ENCODE data around the gene SYS1. TPM values are rescaled to one million over a fixed set of nuclear protein-coding genes. Genes with fewer than 3 reads are reported as not detected.

The SYS1 gene
- total and polyA plus RNA-seq, 2 of the 8 experiments (the other 6 are each of a cell fraction or from before 2014, with no cell fraction given), result 19.6 to 50.8 TPM

DNA sequence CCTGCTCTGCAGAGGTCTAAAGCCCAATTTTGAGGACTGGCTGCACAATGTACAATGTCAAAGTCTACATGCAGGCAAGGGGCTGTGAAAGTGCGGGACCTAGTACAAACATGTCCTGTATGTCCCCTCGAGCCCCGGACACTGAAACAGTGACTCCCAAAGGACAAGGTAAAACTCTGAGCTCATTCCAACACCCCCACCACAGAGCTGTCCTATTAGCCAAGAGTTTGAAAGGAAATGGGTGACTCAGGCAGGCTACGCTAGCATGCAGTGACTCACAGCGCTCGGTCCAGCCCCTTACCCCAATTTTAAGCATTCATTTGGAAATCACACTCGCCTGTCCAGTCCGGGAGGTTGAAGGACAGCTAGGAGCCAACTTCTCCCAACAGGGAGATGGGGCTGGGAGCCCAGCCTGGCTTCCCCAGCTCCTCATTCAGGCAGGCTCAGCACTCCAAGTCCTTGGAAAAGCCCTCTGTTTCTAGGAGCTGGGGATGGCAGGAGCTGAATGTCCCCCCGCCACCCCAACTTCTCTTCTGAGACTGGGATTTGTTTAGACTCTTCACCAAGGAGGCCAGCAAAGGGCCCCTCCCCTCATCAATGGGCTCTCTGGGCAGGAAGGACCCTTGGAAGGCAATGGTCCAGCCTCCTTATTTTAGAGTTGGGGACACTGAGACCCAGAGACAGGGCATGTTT lies 18.6 kb upstream of the SYS1 start:
- H3K4me3 ChIP-seq (ENCODE audit: extremely low read depth in 1 of 4, insufficient read depth in 2 of 4, low read depth in 3 of 4, low read length in 4 of 4), result peak overlapping the region in 1 of 4 experiments; percentile 51; a peak in 1 of 8 replicates
- no peak for TF ChIP-seq NANOG (IDR thresholded peaks at IDR 0.05; ENCODE audit: insufficient read depth, low read depth, low read length, poor library complexity, severe bottlenecking)
- TF ChIP-seq BACH1 (IDR thresholded peaks at IDR 0.05; ENCODE audit: low read length), result no peak
- TF ChIP-seq TCF12 (IDR thresholded peaks at IDR 0.05; ENCODE audit: low read depth, low read length), result no peak
- TF ChIP-seq JUND (IDR thresholded peaks at IDR 0.05; ENCODE audit: low read length), result no peak
- no peak for TF ChIP-seq CEBPB (IDR thresholded peaks at IDR 0.05; ENCODE audit: low read depth, low read length)
- no peak for TF ChIP-seq SIRT6 (IDR thresholded peaks at IDR 0.05; ENCODE audit: low read length)
- no peak for TF ChIP-seq RBBP5 (IDR thresholded peaks at IDR 0.05; ENCODE audit: borderline replicate concordance, low read depth, low read length)
- TF ChIP-seq KDM1A (IDR thresholded peaks at IDR 0.05; ENCODE audit: borderline replicate concordance, low read length), result no peak
- no peak for TF ChIP-seq FOSL1 (IDR thresholded peaks at IDR 0.05; ENCODE audit: insufficient read depth, low read depth, low read length)
- TF ChIP-seq, protein P1, sequence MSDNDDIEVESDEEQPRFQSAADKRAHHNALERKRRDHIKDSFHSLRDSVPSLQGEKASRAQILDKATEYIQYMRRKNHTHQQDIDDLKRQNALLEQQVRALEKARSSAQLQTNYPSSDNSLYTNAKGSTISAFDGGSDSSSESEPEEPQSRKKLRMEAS (IDR thresholded peaks at IDR 0.05), result no peak
- no peak for TF ChIP-seq SP1 (IDR thresholded peaks at IDR 0.05; ENCODE audit: low read depth, low read length)
- TF ChIP-seq CHD2 (IDR thresholded peaks at IDR 0.05; ENCODE audit: low read length), result no peak
- no peak for TF ChIP-seq CBX8 (IDR thresholded peaks at IDR 0.05; ENCODE audit: borderline replicate concordance, low read depth, low read length)

More for the DNA sequence above, 18.6 kb upstream of the SYS1 start:
- Histone ChIP-seq H4K91ac (replicated peaks; ENCODE audit: insufficient read length, low read length) (peak overlapping the region; percentile 31), H4K8ac (ENCODE audit: extremely low read depth, insufficient read depth, low read length) (no peak overlapping the region), H2BK5ac (ENCODE audit: low read depth, low read length) (peak overlapping the region; percentile 12), H2AK5ac (ENCODE audit: low read depth, low read length) (peak overlapping the region; percentile 93), H2BK12ac (ENCODE audit: low read depth, low read length) (no peak overlapping the region), H3K4me2 (ENCODE audit: insufficient read depth in 1 of 2, low read depth in 2 of 2, low read length in 2 of 2) (peak overlapping the region; percentile 68 to 84; a peak in 3 of 4 replicates), H3K79me1 (ENCODE audit: low read depth, low read length) (peaks cover 22% of the 10 kb centered on the region), H2BK20ac (ENCODE audit: low read length) (no peak overlapping the region), H3K4me1 (replicated peaks in 1 of 4; ENCODE audit: control insufficient read depth in 3 of 4, insufficient read depth in 4 of 4, low read length in 3 of 4) (peaks cover 43 to 74% (median 55%) of the 10 kb centered on the region in 4 experiments), H3K23me2 (ENCODE audit: low read depth, low read length) (peaks cover 12% of the 10 kb centered on the region; the same call in 1 of the 2 replicates), H2AFZ (ENCODE audit: low read length) (no peak overlapping the region), H4K20me1 (replicated peaks in 1 of 2; ENCODE audit: control insufficient read depth in 1 of 2, insufficient read depth in 2 of 2, low read length in 2 of 2) (peaks cover 0 to 7% of the 10 kb centered on the region in 2 experiments), H3K79me2 (ENCODE audit: control insufficient read depth in 1 of 2, insufficient read depth in 2 of 2, low read length in 2 of 2) (peaks cover 0 to 75% of the 10 kb centered on the region in 2 experiments; a peak in 3 of 4 replicates), H3K4ac (replicated peaks; ENCODE audit: insufficient read length, low read depth, low read length) (peak overlapping the region; percentile 2), H3K27ac (ENCODE audit: low read depth, low read length) (peak overlapping the region; percentile 77; the same call in 1 of the 2 replicates), H3K27me3 (replicated peaks in 1 of 4; ENCODE audit: control insufficient read depth in 3 of 4, extremely low read depth in 1 of 4, insufficient read depth in 3 of 4, low read length in 3 of 4) (no peaks in the 10 kb centered on the region), H2BK120ac (replicated peaks; ENCODE audit: low read depth, low read length) (no peak overlapping the region), H3K36me3 (ENCODE audit: control insufficient read depth in 2 of 4, insufficient read depth in 4 of 4, low read length in 3 of 4) (peaks cover 0 to 6% (median 0%) of the 10 kb centered on the region in 4 experiments; a peak in 1 of 8 replicates), H4K5ac (ENCODE audit: insufficient read length, low read depth, low read length) (peak overlapping the region; percentile 19), H3K9me3 (ENCODE audit: insufficient read depth in 2 of 2, low read depth in 1 of 2, low read length in 1 of 2) (no peaks in the 10 kb centered on the region), H3K56ac (replicated peaks; ENCODE audit: insufficient read length, low read depth, low read length) (no peak overlapping the region), H2BK15ac (ENCODE audit: low read length) (no peak overlapping the region), H3K14ac (ENCODE audit: insufficient read length) (no peak overlapping the region), H3K9ac (replicated peaks in 1 of 4; ENCODE audit: extremely low read depth in 1 of 4, low read depth in 3 of 4, low read length in 3 of 4) (peak overlapping the region in 2 of 4 experiments; percentile 17 to 62; a peak in 2 of 7 replicates), H3K18ac (ENCODE audit: extremely low read depth, low read length) (peak overlapping the region; percentile 27; the same call in 1 of the 2 replicates), H3K23ac (ENCODE audit: insufficient read length) (no peak overlapping the region)
- WGBS, 2 experiments (ENCODE audit: extremely low coverage in 1 of 2, insufficient coverage in 1 of 2, insufficient read length in 1 of 2, insufficient replicate concordance in 2 of 2, low coverage in 1 of 2, low lambda C conversion rate in 2 of 2, missing lambda C conversion rate in 1 of 2), result 80% methylated on average over 9 of the region's 9 CpGs; no CpG with 5 or more reads in 1 of the 2 experiments
- DNase-seq (ENCODE audit: low read depth in 1 of 2, low spot score in 2 of 2) (no peak), FAIRE-seq (no peak)
- ChIA-PET POLR2A (ENCODE audit: partially characterized antibody) (interaction anchor here (0.6 to 6.8 kb wide), 11 partner anchors 9 to 101 kb away, joined by 3 to 113 read pairs (median 3); partner anchors contain the start of gene SYS1), CTCF (ENCODE audit: partially characterized antibody) (interaction anchor here (0.7 to 6.5 kb wide), 14 partner anchors 9 to 106 kb away, joined by 3 to 33 read pairs (median 4); no protein-coding TSS in a partner anchor)

All from H1 (cell line).